Measurements from ENCODE around the gene PCDHGB7.

PCDHGB7 gene

GRCh38 chr5:141434006-141434405 is 16.5 kb downstream of the PCDHGB7 start (continued):
- TF ChIP-seq TSHZ2 (CRISPR knock-in tag; IDR thresholded peaks at IDR 0.05) = no peak

GRCh38 chr5:141437221-141437620 is 19.7 kb downstream of the PCDHGB7 start:
- ATAC-seq = no peak; the same call in 2 of the 3 replicates
- TF ChIP-seq ZFP30 (CRISPR knock-in tag; IDR thresholded peaks at IDR 0.05) = no peak
- no peak for TF ChIP-seq SNAI2 (CRISPR knock-in tag; IDR thresholded peaks at IDR 0.05)
- no peak for TF ChIP-seq ZFP3 (CRISPR knock-in tag; IDR thresholded peaks at IDR 0.05)
- no peak for TF ChIP-seq CSDC2 (CRISPR knock-in tag; IDR thresholded peaks at IDR 0.05)
- TF ChIP-seq ZNF8 (CRISPR knock-in tag; IDR thresholded peaks at IDR 0.05) = no peak
- TF ChIP-seq TOX (CRISPR knock-in tag; IDR thresholded peaks at IDR 0.05; ENCODE audit: borderline replicate concordance) = no peak
- TF ChIP-seq PPARA (CRISPR knock-in tag; IDR thresholded peaks at IDR 0.05; ENCODE audit: borderline replicate concordance) = no peak
- no peak for TF ChIP-seq ZC3H10 (CRISPR knock-in tag; IDR thresholded peaks at IDR 0.05)
- TF ChIP-seq ZNF565 (CRISPR knock-in tag; conservative IDR thresholded peaks at IDR 0.05; ENCODE audit: low read depth) = no peak
- no peak for TF ChIP-seq GLIS3 (CRISPR knock-in tag; IDR thresholded peaks at IDR 0.05)
- TF ChIP-seq ESRRG (CRISPR knock-in tag; IDR thresholded peaks at IDR 0.05) = no peak
- TF ChIP-seq TCF4 (CRISPR knock-in tag; IDR thresholded peaks at IDR 0.05; ENCODE audit: borderline replicate concordance) = no peak
- no peak for TF ChIP-seq ISL1 (CRISPR knock-in tag; IDR thresholded peaks at IDR 0.05)
- TF ChIP-seq ZNF70 (CRISPR knock-in tag; IDR thresholded peaks at IDR 0.05) = no peak

- TF ChIP-seq PATZ1 (CRISPR knock-in tag; IDR thresholded peaks at IDR 0.05; ENCODE audit: borderline replicate concordance) = no peak
- no peak for TF ChIP-seq GLIS3 (CRISPR knock-in tag; IDR thresholded peaks at IDR 0.05)
- no peak for TF ChIP-seq ZNF565 (CRISPR knock-in tag; conservative IDR thresholded peaks at IDR 0.05; ENCODE audit: low read depth)
- no peak for TF ChIP-seq ARNTL (CRISPR knock-in tag; IDR thresholded peaks at IDR 0.05; ENCODE audit: borderline replicate concordance, low read depth)
- TF ChIP-seq ZC3H10 (CRISPR knock-in tag; IDR thresholded peaks at IDR 0.05) = no peak
- TF ChIP-seq CREB5 (CRISPR knock-in tag; IDR thresholded peaks at IDR 0.05; ENCODE audit: low read depth) = no peak
- TF ChIP-seq ESRRG (CRISPR knock-in tag; IDR thresholded peaks at IDR 0.05) = no peak
- TF ChIP-seq RARB (CRISPR knock-in tag; IDR thresholded peaks at IDR 0.05) = no peak
- no peak for TF ChIP-seq ZFP30 (CRISPR knock-in tag; IDR thresholded peaks at IDR 0.05)
- no peak for ATAC-seq
These were observed 22.1 kb downstream of the PCDHGB7 start for GRCh38 chr5:141439411-141440141.

GRCh38 chr5:141440341-141440740 is 22.9 kb downstream of the PCDHGB7 start:
- no peak for TF ChIP-seq POU6F1 (CRISPR knock-in tag; IDR thresholded peaks at IDR 0.05; ENCODE audit: borderline replicate concordance, low read depth)
- no peak for ATAC-seq
